ENCODE data around the gene SREK1. TPM values are rescaled to one million over a fixed set of nuclear protein-coding genes. Genes with fewer than 3 reads are reported as not detected.

The SREK1 gene
- total and polyA plus RNA-seq, 9 of the 15 experiments (the other 6 are each of a cell fraction or from before 2014, with no cell fraction given) = 40.8 to 128 (median 81.9) TPM

DNA sequence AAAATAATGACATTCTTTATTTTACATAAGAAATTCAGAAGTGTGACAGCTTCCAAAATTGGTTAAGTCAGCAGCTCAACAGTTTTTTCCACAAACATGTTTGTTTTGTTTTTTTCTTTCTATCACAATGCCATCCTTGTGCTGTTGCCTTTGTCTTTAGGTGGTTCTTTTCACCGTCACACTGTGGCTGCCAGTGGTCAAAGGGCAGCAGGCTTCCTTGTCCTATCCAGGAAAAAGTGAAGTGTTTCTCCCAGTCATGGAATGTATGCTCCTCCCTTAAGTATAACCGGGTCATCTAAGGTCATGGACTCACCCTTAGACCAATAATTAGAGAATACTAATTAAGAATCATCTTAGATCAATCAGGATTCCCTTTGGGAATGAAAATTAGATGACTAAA, 87.4 kb downstream of the SREK1 start:
- no peaks in the 10 kb centered on the region for H4K20me1 ChIP-seq (replicated peaks; ENCODE audit: control insufficient read depth, insufficient read depth, low read length)
- no peaks in the 10 kb centered on the region for H3K79me2 ChIP-seq (ENCODE audit: control insufficient read depth, insufficient read depth, low read length)
- H3K9me3 ChIP-seq (replicated peaks; ENCODE audit: control insufficient read depth, insufficient read depth, low read depth, low read length) = no peaks in the 10 kb centered on the region
- H3K4me3 ChIP-seq = no peak overlapping the region
- ChIA-PET POLR2A (no interaction called here), CTCF (ENCODE audit: low intra/inter-chr PET ratio) (no interaction called here)
- DNase-seq (ENCODE audit: extremely low read depth in 1 of 4, low spot score in 3 of 4) (no peak), ATAC-seq (no peak), FAIRE-seq (no peak)
- no peak overlapping the region for H3K9ac ChIP-seq (ENCODE audit: insufficient read depth in 1 of 2, low read depth in 2 of 2, low read length in 2 of 2)
- H3K27ac ChIP-seq (ENCODE audit: extremely low read depth, low read depth, low read length) = no peak overlapping the region
- no peaks in the 10 kb centered on the region for H3K9me1 ChIP-seq (ENCODE audit: control insufficient read depth, insufficient read depth, low read length)
- no peak overlapping the region for H2AFZ ChIP-seq (ENCODE audit: low read depth, low read length)
- in situ Hi-C loops (cut with MboI) (no loop called here), intact Hi-C loops (cut with micrococcal nuclease) (no loop called here)
- no peaks in the 10 kb centered on the region for H3K36me3 ChIP-seq (ENCODE audit: control insufficient read depth, insufficient read depth, low read length)
- H3K4me1 ChIP-seq (replicated peaks in 1 of 2; ENCODE audit: control insufficient read depth in 2 of 2, insufficient read depth in 2 of 2, low read length in 2 of 2) = no peaks in the 10 kb centered on the region
- WGBS (ENCODE audit: insufficient coverage, low coverage, missing lambda C conversion rate) = 8% methylated on average over 2 of the region's 2 CpGs
- no TSS peak for BruUV-seq (replicated peaks)
- peaks cover 22 to 32% of the 10 kb centered on the region in 2 experiments for H3K27me3 ChIP-seq (ENCODE audit: control insufficient read depth in 2 of 2, insufficient read depth in 2 of 2, low read length in 2 of 2)
- H3K4me2 ChIP-seq (ENCODE audit: insufficient read depth, low read length) = no peak overlapping the region
- no peak for TF ChIP-seq PHB2 (IDR thresholded peaks at IDR 0.05; ENCODE audit: low read depth)
- no peak for TF ChIP-seq CBX5 (IDR thresholded peaks at IDR 0.05; ENCODE audit: borderline replicate concordance, low read depth)
- no peak for TF ChIP-seq BMI1 (IDR thresholded peaks at IDR 0.05; ENCODE audit: low read length)
- TF ChIP-seq CHAMP1 (IDR thresholded peaks at IDR 0.05) = no peak
- no peak for TF ChIP-seq U2AF1 (optimal IDR thresholded peaks at IDR 0.05; ENCODE audit: low read depth, low read length)
- no peak for TF ChIP-seq ARNT (IDR thresholded peaks at IDR 0.05)
- TF ChIP-seq PURB (CRISPR knock-in tag; IDR thresholded peaks at IDR 0.05; ENCODE audit: low read depth) = no peak
- no peak for TF ChIP-seq DLX4 (CRISPR knock-in tag; IDR thresholded peaks at IDR 0.05)
- no peak for TF ChIP-seq E2F4 (CRISPR knock-in tag; IDR thresholded peaks at IDR 0.05; ENCODE audit: low read depth)
- TF ChIP-seq, protein P1, sequence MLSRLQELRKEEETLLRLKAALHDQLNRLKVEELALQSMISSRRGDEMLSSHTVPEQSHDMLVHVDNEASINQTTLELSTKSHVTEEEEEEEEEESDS (CRISPR knock-in tag; IDR thresholded peaks at IDR 0.05) = no peak
- no peak for TF ChIP-seq ZNF780A (CRISPR knock-in tag; IDR thresholded peaks at IDR 0.05)
- TF ChIP-seq MECOM (CRISPR knock-in tag; IDR thresholded peaks at IDR 0.05) = no peak
- no peak for TF ChIP-seq POLR3A (IDR thresholded peaks at IDR 0.05; ENCODE audit: borderline replicate concordance, extremely low read depth, insufficient read depth, insufficient read length)
